Measurements from ENCODE around the gene FAM78B. TPM values are rescaled to one million over a fixed set of nuclear protein-coding genes. Genes with fewer than 3 reads are reported as not detected.

FAM78B gene
- polyA plus RNA-seq, 3 donors: not detected

- no peaks in the 10 kb centered on the region for H4K20me1 ChIP-seq (ENCODE audit: insufficient read depth, low read length)
- no peaks in the 10 kb centered on the region for H3K4me1 ChIP-seq (ENCODE audit: control insufficient read depth in 1 of 2, insufficient read depth in 2 of 2, low read length in 2 of 2)
- no peak overlapping the region for H3K4me2 ChIP-seq (replicated peaks; ENCODE audit: extremely low read depth, low read length, poor library complexity, severe bottlenecking)
- H3K9me3 ChIP-seq (replicated peaks in 1 of 2; ENCODE audit: control insufficient read depth in 1 of 2, insufficient read depth in 1 of 2, low read length in 2 of 2): no peaks in the 10 kb centered on the region
- H3K9me3 Mint-ChIP-seq: peaks cover 0 to 8% (median 2%) of the 10 kb centered on the region in 7 donors
- no peak overlapping the region for H2AFZ ChIP-seq (ENCODE audit: insufficient read depth, low read depth, low read length, poor library complexity, severe bottlenecking)
- no peak overlapping the region for H3K9ac ChIP-seq (ENCODE audit: insufficient read depth, low read length, poor library complexity, severe bottlenecking)
- H3K4me3 Mint-ChIP-seq: no peak overlapping the region
- H3K27ac Mint-ChIP-seq: no peak overlapping the region
- TF ChIP-seq CTCF (IDR thresholded peaks at IDR 0.05): no peak
- 70% methylated on average over 2 of the region's 5 CpGs for WGBS (ENCODE audit: insufficient coverage)
- H3K27ac ChIP-seq (ENCODE audit: low read depth in 1 of 2, low read length in 2 of 2): no peak overlapping the region
- H3K4me3 ChIP-seq (replicated peaks in 1 of 3; ENCODE audit: low read depth in 2 of 3, low read length in 3 of 3): no peak overlapping the region
- no peaks in the 10 kb centered on the region for H3K36me3 ChIP-seq (replicated peaks in 1 of 2; ENCODE audit: control insufficient read depth in 1 of 2, insufficient read depth in 2 of 2, low read length in 2 of 2)
- no peaks in the 10 kb centered on the region for H3K4me1 Mint-ChIP-seq
- peaks cover 2 to 12% (median 11%) of the 10 kb centered on the region in 3 donors for H3K27me3 Mint-ChIP-seq (ENCODE audit: low read depth in 3 of 3)
- H3K79me2 ChIP-seq (ENCODE audit: insufficient read depth, low read length): no peaks in the 10 kb centered on the region
- intact Hi-C loops (cut with micrococcal nuclease): no loop called here
- H3K36me3 Mint-ChIP-seq: no peaks in the 10 kb centered on the region
- peaks cover 0 to 2% of the 10 kb centered on the region in 2 donors for H3K27me3 ChIP-seq (ENCODE audit: control insufficient read depth in 2 of 2, insufficient read depth in 2 of 2, low read length in 2 of 2)
- no peak for DNase-seq
These were observed 30.0 kb downstream of the FAM78B start for GRCh38 chr1:166136699-166137401.

GRCh38 chr1:166136222-166136621 is 30.6 kb downstream of the FAM78B start:
- Histone ChIP-seq H3K27me3 (ENCODE audit: control insufficient read depth in 2 of 2, insufficient read depth in 2 of 2, low read length in 2 of 2) (peaks cover 0 to 2% of the 10 kb centered on the region in 2 donors), H3K4me2 (replicated peaks; ENCODE audit: extremely low read depth, low read length, poor library complexity, severe bottlenecking) (no peak overlapping the region), H3K9me3 (replicated peaks in 1 of 2; ENCODE audit: control insufficient read depth in 1 of 2, insufficient read depth in 1 of 2, low read length in 2 of 2) (no peaks in the 10 kb centered on the region), H3K36me3 (replicated peaks in 1 of 2; ENCODE audit: control insufficient read depth in 1 of 2, insufficient read depth in 2 of 2, low read length in 2 of 2) (no peaks in the 10 kb centered on the region), H3K27ac (ENCODE audit: low read depth in 1 of 2, low read length in 2 of 2) (no peak overlapping the region), H3K9ac (ENCODE audit: insufficient read depth, low read length, poor library complexity, severe bottlenecking) (no peak overlapping the region), H4K20me1 (ENCODE audit: insufficient read depth, low read length) (no peaks in the 10 kb centered on the region), H3K4me1 (ENCODE audit: control insufficient read depth in 1 of 2, insufficient read depth in 2 of 2, low read length in 2 of 2) (no peaks in the 10 kb centered on the region), H2AFZ (ENCODE audit: insufficient read depth, low read depth, low read length, poor library complexity, severe bottlenecking) (no peak overlapping the region), H3K4me3 (replicated peaks in 1 of 3; ENCODE audit: low read depth in 2 of 3, low read length in 3 of 3) (no peak overlapping the region), H3K79me2 (ENCODE audit: insufficient read depth, low read length) (no peaks in the 10 kb centered on the region)
- H3K9me3 Mint-ChIP-seq: peaks cover 0 to 8% (median 2%) of the 10 kb centered on the region in 7 donors
- intact Hi-C loops (cut with micrococcal nuclease): no loop called here
- no peak for DNase-seq
- no peak for TF ChIP-seq CTCF (IDR thresholded peaks at IDR 0.05)
- 83% methylated on average over 1 of the region's 3 CpGs for WGBS (ENCODE audit: insufficient coverage)
- no peak overlapping the region for H3K27ac Mint-ChIP-seq
- H3K27me3 Mint-ChIP-seq (ENCODE audit: low read depth in 3 of 3): peaks cover 2 to 12% (median 11%) of the 10 kb centered on the region in 3 donors
- H3K36me3 Mint-ChIP-seq: no peaks in the 10 kb centered on the region
- H3K4me3 Mint-ChIP-seq: no peak overlapping the region
- no peaks in the 10 kb centered on the region for H3K4me1 Mint-ChIP-seq
